Measurements from ENCODE around the gene TEPSIN.

The TEPSIN gene

DNA sequence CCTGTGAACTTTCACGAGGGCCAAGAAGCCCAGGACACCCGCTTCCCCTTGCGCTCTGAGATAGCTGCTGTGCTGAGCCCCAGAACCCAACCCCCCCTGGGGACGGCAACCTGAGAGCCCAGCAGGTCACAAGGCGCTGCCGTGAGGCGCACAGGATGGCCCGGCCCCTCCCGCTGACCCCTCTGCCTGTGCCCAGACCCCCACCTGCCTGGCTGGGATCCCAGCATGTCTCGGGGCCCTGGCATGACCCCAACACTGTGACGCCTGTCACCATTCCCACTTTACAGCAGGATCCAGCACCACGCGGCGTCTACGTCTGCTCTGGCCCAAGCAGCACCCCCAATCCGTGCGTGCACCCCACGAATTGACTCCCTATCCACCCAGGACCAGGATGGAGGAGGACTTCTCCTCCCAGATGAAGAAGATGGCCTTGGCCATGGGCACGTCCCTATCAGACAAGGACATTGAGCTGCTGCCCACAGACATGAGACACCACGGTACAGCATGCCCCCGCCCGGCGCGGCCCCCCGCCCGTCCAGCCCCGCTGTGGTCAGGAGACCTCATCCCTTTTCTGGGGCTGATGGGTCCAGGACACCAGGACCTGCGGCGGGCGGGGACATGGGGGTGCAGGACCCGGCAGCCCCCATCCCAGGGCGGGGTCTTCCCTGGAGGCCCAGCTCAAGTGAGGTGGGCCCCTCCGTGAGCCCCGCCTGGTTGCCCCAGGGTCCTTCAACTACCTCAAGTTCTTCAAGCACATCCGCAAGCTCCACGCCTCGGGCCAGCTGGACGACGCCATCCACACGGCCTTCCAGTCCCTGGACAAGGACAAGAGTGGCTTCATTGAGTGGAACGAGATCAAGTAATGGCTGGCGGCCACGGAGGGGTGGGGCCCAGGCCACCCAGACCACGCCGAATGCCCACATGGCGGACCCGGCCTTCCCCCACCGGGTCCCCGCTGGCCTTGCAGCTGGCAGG is 57.7 kb downstream of the TEPSIN start:
- no peak for DNase-seq

GRCh38 chr17:81179861-81180260 is 59.0 kb downstream of the TEPSIN start:
- DNase-seq: no peak

DNA sequence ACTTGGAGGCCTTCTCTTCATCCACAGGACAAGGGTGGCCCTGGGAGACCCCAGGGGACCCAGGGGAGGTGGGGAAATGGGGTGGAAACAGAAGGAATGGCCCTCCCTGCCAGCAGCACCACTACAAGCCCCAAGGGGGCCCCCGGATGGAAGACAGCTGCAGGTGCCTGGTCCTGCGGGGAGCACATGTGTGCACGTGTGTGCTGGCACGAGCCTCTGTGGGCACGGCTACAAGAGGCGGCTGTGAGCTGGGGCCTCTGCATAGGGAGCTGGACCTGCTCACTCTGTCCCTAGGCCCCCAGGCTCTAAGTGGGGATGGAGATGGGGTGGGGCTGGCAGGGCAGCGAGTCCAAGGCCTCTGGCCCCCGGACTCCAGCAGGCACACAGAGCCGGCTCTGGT is 59.6 kb downstream of the TEPSIN start:
- DNase-seq: no peak

Data from GOT3 (cell line).